ENCODE data around the gene GPR61. TPM values are rescaled to one million over a fixed set of nuclear protein-coding genes. Genes with fewer than 3 reads are reported as not detected.

The GPR61 gene
- total and polyA plus RNA-seq, 12 donors, result 0.11 to 4.9 (median 0.63) TPM; not detected in 2

- 93 to 100% (median 94%) methylated on average over 1 of the region's 1 CpG for WGBS, 4 donors
- DNase-seq, result no peak
- Histone ChIP-seq H3K4me1 (replicated peaks in 1 of 2) (no peaks in the 10 kb centered on the region), H3K36me3 (replicated peaks in 1 of 2) (peaks cover 0 to 30% of the 10 kb centered on the region in 2 donors), H3K27ac (no peak overlapping the region), H3K4me3 (no peak overlapping the region), H3K27me3 (no peaks in the 10 kb centered on the region), H3K9me3 (replicated peaks in 1 of 3) (no peaks in the 10 kb centered on the region)
- TF ChIP-seq, protein P1, sequence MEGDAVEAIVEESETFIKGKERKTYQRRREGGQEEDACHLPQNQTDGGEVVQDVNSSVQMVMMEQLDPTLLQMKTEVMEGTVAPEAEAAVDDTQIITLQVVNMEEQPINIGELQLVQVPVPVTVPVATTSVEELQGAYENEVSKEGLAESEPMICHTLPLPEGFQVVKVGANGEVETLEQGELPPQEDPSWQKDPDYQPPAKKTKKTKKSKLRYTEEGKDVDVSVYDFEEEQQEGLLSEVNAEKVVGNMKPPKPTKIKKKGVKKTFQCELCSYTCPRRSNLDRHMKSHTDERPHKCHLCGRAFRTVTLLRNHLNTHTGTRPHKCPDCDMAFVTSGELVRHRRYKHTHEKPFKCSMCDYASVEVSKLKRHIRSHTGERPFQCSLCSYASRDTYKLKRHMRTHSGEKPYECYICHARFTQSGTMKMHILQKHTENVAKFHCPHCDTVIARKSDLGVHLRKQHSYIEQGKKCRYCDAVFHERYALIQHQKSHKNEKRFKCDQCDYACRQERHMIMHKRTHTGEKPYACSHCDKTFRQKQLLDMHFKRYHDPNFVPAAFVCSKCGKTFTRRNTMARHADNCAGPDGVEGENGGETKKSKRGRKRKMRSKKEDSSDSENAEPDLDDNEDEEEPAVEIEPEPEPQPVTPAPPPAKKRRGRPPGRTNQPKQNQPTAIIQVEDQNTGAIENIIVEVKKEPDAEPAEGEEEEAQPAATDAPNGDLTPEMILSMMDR (IDR thresholded peaks at IDR 0.05), result no peak
- no peak for TF ChIP-seq POLR2A (IDR thresholded peaks at IDR 0.05)
- intact Hi-C loops (cut with DNase I), result no loop called here
Measured at GRCh38 chr1:109579491-109579890, 39.8 kb downstream of the GPR61 start.

DNA sequence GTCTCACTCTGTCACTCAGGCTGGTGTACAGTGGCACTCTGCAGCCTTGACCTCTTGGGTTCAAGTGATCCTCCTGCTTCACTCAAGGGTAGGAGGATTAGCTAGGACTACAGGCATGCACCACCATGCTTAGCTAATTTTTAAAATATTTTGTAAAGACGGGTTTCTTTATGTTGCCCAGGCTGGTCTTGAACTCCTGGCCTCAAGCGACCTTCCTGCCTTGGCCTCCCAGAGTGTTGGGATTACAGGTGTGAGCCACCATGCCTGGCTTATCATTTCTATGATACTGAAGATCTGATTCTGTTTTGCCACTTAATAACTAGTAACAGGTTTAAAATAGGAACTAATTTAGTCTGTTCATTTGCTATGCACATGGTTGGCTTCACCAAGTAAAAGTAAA lies 42.3 kb downstream of the GPR61 start:
- TF ChIP-seq, protein P1 (IDR thresholded peaks at IDR 0.05), result no peak
- TF ChIP-seq POLR2A (IDR thresholded peaks at IDR 0.05), result no peak
- Histone ChIP-seq H3K27ac (no peak overlapping the region), H3K4me1 (replicated peaks in 1 of 2) (no peaks in the 10 kb centered on the region), H3K36me3 (replicated peaks in 1 of 2) (peaks cover 0 to 56% of the 10 kb centered on the region in 2 donors), H3K27me3 (no peaks in the 10 kb centered on the region), H3K4me3 (no peak overlapping the region), H3K9me3 (replicated peaks in 1 of 3) (no peaks in the 10 kb centered on the region)
- DNase-seq, result no peak
- intact Hi-C loops (cut with DNase I), result no loop called here
- WGBS, 4 donors, result 92 to 96% (median 96%) methylated on average over 2 of the region's 2 CpGs

DNA sequence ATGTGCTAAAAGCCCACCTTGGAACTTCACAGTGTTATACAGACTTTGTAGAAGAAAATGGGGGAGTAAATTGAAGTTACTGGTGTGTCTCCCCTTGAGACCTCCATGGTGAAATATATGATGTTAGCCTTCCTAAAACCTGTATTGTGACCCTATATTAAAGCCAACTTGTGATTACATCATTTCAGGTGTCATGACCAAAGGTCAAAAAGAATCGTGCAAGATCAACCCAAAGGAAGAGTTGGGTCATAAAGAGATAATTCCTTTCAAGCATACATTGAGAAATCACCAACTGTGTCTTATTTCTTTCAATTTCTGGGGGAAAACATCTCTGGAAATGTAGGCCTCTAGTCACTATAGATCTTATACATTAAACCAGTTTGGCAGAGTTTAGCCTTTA lies 45.1 kb downstream of the GPR61 start:
- Histone ChIP-seq H3K27ac (no peak overlapping the region), H3K9me3 (replicated peaks in 1 of 3) (no peaks in the 10 kb centered on the region), H3K4me3 (no peak overlapping the region), H3K4me1 (replicated peaks in 1 of 2) (no peaks in the 10 kb centered on the region), H3K27me3 (no peaks in the 10 kb centered on the region), H3K36me3 (replicated peaks in 1 of 2) (peaks cover 0 to 72% of the 10 kb centered on the region in 2 donors)
- TF ChIP-seq, protein P1 (IDR thresholded peaks at IDR 0.05), result no peak
- no peak for TF ChIP-seq POLR2A (IDR thresholded peaks at IDR 0.05)
- intact Hi-C loops (cut with DNase I), result no loop called here
- WGBS, 4 donors, result 56 to 74% (median 73%) methylated on average over 1 of the region's 1 CpG
- DNase-seq, result no peak

DNA sequence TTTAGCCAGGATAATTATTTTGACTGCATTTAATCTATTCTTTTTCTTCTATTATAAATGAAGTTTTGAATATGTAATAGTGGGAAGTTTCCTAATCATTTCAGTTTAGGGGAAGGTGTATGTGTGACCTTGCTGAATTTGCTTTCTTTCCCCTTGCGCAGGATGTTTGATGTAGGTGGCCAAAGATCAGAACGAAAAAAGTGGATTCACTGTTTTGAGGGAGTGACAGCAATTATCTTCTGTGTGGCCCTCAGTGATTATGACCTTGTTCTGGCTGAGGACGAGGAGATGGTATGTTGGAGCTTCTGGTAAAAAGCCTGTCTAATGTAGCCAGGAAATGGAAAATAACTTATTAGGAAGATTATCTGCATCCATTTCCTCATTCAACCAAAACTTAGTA lies 46.4 kb downstream of the GPR61 start:
- H3K27me3 ChIP-seq, result no peaks in the 10 kb centered on the region
- no peak for DNase-seq
- H3K4me3 ChIP-seq, result no peak overlapping the region
- intact Hi-C loops (cut with DNase I), result no loop called here
- H3K27ac ChIP-seq, result no peak overlapping the region
- H3K36me3 ChIP-seq (replicated peaks in 1 of 2), result peaks cover 0 to 68% of the 10 kb centered on the region in 2 donors
- WGBS, 4 donors, result 68 to 74% (median 70%) methylated on average over 3 of the region's 3 CpGs
- H3K9me3 ChIP-seq (replicated peaks in 1 of 3), result no peaks in the 10 kb centered on the region
- TF ChIP-seq POLR2A (IDR thresholded peaks at IDR 0.05), result no peak
- TF ChIP-seq, protein P1 (IDR thresholded peaks at IDR 0.05), result no peak
- no peaks in the 10 kb centered on the region for H3K4me1 ChIP-seq (replicated peaks in 1 of 2)
